ENCODE results near the gene PER3.

PER3 gene

DNA sequence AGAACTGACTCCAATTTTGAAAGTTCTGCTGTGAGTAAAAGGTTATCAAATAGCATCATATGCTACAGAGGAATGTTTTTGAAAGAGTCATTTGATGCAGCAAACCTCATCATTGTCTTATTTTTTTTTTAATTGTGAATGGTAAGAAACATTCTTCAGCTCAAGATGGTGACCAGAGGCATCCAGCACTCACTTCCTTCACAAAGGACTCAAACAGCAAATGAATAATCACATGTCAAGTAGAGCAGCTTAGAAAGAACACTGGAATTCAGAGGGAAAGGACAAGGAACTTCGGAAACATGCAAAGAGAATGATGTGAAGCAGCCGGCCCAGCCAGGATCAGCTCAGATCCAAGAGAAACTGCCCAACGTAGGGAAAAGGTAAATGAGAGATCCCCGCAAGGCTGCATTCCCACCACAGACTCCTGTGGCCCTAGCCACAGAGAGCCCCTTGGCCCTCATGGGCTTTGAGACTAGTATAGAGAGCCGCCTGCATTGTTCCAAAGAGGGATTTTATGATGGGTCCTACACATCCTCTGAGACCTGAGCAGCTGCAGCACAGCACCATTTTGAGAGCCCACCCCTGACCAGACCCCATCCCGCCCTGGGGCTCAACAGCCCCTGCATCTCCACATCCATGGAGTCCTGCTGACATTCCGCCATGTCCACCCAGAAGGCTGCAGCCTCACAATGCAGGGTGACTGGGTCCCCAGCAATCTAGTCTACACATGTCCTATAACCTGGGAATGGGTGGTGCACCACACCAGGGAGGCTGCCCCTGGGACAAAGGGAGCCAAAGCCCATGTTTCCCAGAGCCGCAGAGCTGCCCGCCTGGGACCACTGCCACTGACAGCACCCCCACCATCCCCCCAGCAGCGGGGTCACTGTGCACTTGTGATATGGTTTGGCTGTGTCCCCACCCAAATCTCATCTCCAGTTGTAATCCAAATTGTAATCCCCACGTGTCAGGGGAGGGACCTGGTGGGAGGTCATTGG is 90.0 kb downstream of the PER3 start:
- DNase-seq (ENCODE audit: low spot score) = no peak

DNA sequence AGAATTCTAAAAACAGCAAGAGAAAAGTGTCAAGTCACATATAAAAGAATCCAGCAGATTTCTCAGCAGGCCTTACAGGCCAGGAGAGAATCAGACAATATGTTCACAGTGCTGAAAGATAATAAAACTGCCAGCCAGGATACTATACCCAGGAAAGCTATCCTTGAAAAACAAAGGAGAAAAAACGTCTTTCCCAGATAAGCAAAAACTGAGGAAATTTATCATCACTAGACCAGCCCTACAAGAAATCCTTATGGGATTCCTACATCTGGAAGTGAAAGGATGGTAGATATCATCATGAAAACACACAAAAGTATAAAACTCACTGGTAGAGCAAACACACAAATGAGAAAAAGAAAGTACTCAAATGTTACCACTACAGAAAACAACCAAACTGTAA is 93.9 kb downstream of the PER3 start:
- DNase-seq (ENCODE audit: low spot score) = no peak

DNA sequence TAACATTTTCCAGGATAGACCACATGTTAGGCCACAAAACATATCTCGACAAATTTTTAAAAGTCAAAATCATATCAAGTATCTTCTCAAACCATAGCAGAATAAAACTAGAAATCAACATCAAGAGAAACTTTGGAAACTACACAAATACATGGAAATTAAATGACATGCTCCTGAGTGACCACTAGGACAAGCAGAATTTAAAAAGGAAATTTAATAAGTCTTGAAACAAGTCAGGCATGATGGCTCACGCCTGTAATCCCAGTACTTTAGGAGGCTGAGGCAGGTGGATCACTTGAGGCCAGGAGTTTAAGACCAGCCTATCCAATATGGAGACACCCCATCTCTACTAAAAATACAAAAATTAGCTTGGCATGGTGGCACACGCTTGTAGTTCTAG is 95.1 kb downstream of the PER3 start:
- no peak for DNase-seq (ENCODE audit: low spot score)

DNA sequence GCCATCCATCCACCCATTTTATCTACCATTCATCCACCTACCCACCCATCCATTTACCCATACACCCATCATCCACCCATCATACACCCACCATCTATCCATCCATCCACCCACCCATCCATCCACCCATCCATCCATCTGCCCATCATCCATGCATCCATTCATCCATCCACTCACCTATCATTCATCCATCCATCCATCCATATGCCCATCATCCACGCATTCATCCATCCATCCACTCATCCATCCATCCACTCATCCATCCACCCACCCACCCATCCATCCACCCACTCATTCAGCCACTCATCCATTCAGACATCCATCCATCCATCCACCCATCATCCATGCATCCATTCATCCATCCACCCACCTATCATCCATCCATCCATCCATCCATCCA is 100.7 kb downstream of the PER3 start:
- no peak for DNase-seq (ENCODE audit: low spot score)

DNA sequence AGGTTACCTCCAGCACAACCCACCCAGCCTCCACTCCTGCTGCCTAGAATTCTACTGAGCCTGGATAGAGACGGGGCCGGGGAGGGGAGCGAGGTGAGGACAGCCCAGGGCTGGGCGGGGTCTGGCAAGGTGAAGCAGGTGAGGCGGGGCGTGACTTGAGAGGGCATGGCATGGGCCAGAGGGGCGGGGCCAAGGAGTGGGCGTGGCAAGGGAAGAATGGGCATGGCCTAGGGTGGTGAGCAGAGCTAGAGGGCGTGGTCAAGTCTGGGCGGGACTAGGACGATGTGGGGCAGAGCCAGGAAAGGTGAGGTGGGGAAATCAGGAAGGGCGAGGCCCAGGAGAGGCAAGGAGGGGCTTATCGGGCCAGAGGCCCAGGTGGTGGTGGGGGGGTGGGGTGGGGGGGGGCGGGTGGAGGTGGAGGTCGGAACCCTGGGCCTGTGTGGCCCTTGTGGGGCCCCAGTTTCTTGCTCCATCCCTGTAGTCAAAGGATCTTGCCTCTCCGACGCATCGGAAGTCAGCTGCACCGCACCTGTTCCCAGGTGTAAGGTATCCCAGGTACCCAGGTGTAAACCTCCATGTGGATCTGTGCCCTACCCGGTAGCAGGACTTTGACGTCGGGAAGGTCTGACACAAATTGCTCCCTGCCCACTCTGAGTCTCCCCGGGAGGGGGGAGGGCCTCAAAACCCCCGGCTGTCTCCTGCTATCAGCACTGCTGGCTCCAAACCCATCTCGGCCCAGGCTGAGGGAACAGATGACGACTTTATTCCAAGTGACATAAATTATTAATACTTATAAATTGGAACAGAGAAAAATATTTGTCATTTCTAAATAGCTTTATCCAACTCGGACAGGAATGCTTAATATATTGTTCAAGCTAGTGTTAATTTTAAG is 101.7 kb downstream of the PER3 start:
- peak; percentile 20 for DNase-seq (ENCODE audit: low spot score)

DNA sequence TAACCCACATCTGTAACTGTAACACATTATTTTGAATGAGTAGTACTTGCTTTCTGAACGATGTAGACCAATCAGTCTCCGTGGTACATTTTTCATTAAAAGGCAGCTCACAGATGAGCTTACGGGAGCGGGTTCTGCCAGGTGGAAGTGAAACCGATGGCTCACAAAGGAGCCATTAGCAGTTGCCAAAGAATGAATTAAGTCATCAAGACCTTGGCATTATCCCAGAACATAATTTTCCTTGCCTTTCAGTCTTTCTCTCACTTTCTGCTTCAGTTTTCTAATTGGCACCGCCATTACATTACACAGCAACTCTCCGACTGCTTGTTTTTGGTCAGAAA is 102.3 kb downstream of the PER3 start:
- DNase-seq (ENCODE audit: low spot score) = no peak

DNA sequence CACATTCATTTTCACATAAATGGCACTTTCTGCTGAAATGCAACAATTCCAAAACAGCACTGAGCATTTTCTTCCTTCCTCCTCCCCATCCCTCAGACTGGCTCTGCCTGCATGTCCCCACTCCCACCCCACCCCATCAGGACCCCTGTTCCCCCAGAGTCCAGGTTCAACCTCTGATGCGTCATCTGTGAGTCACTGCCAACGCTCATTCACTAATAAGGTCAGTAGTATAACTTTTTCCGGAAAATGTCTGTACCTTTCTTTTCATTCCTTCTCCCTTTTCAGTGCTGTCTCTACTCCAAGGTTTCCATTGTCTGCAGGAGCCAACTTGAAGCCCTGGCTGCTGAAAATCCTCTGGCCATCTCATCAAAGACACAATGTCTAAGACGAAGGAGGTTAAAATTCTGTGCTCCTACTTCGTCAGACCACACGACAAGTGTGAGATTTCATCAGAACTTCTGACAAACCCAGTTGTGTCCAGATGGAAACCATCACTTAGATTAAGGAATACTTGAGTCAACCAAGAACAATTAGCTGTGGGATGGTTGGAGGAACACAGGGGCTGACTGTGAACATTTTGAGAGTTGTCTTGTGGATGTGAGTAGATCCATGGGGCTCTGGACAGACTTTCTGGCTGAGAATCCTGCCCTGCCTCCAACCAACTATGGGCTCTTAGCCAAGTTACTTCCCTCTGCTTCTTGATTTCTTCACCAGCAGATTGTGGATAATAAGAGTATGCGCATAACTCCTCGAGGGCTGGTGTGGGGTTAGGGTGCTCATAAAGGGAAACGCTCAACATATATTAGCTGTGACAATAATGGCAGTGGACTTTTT is 104.4 kb downstream of the PER3 start:
- no peak for DNase-seq (ENCODE audit: low spot score)

DNA sequence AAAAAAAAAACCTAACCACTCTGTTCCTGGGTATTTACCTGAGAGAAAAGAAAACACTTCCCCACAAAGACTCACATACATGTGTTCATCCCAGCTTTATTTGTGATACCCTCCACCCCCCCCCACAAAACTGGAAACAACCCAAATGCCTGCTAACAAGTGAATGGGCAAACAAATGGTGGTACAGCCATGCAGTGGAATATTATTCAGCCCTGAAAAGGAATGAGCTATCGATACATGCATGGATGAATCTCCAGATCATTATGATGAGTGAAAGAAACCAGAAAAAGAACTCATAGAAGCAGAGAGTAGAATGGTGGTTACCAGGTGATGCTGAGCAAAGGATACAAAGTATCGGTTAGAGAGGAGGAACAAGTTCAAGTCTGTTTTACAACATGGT is 106.8 kb downstream of the PER3 start:
- no peak for DNase-seq (ENCODE audit: low spot score)

DNA sequence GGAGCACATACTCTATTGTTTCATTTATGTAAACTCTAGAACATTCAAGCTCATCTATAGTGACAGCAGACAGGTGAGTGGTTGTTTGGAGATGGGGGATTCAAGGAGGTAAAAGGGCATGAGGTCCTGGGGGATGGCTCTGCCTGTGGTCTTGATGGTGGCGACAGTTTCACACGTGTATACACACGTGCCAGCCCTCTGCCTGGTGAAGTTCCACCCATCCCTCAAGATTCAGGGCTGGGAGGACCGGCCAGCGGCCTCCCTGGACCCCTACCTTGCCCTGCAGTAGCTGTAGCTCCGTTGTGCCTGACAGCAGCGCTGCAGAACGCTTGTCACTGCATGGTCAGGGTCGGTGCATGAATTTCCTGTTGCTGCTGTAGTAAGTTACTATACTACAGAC is 107.7 kb downstream of the PER3 start:
- DNase-seq (ENCODE audit: low spot score) = no peak

DNA sequence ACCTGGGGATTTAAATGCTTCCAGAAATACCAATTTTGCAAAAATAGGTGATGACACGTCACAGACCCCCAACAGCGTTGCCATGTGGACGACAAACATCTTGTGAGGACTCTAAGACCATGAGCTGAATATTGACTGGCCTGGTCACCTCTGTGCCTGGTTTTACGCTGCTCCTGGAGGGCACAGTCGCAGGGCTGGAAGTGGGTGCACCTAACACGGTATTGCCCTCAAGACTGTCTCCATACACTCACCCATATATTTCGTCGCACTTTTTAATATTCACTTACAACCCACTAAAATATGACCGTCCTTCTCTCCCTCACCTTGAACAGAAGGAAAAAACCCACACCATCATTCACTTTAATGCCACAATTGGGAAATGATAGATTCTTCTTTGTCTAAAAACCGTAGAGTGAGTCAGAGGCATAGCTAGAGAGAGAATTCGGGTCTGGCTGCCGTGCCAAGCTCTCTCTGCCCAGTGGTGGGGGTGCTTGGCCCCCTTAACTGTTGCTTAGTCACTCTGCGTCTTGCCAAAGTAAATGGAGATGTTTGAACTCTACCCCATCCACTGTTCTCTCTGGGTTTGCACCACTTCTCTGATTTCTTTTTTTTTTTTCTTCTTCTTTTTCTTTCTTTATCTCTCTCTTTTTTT is 109.6 kb downstream of the PER3 start:
- DNase-seq (ENCODE audit: low spot score) = no peak
